CD14-positive monocyte (primary cell): Measurements from ENCODE around the gene TIAM1. TPM values are rescaled to one million over a fixed set of nuclear protein-coding genes. Genes with fewer than 3 reads are reported as not detected.
A peak's percentile ranks its signal among the peaks of the same experiment; 100 is the strongest.

Experiments
- DNase-seq, 3 donors: peaks; one replicate each; pipeline ENCODE4 v3.0.0-alpha.2; 2011 to 2022
- H2AFZ ChIP-seq: 2 replicates; pipeline ENCODE4 v1.6.0; 2012; ENCODE audit warnings: mild to moderate bottlenecking, low read depth, low read length, inconsistent platforms; ENCODE audit not compliant: insufficient read depth, poor library complexity, severe bottlenecking
- H3K27ac ChIP-seq, 2 donors: 1 replicate in 1 of 2; 2 replicates in 1 of 2; pipeline ENCODE4 v1.5.1; 2012 to 2013; ENCODE audit warnings: low read length in 2 of 2, control low read depth in 1 of 2, inconsistent platforms in 1 of 2, low read depth in 1 of 2, mild to moderate bottlenecking in 1 of 2
- H3K27me3 ChIP-seq, 2 donors: one replicate each; pipeline versions ENCODE4 v1.6.0 to v1.6.1; 2011 to 2013; ENCODE audit warnings: low read length in 2 of 2; ENCODE audit not compliant: control insufficient read depth in 2 of 2, insufficient read depth in 2 of 2
- H3K36me3 ChIP-seq, 2 donors: replicated peaks in 1 of 2; 1 replicate in 1 of 2; 2 replicates in 1 of 2; pipeline versions ENCODE4 v1.5.1 to v1.6.1; 2012 to 2013; ENCODE audit warnings: low read length in 2 of 2, control low read depth in 1 of 2, inconsistent platforms in 1 of 2, mild to moderate bottlenecking in 1 of 2; ENCODE audit not compliant: insufficient read depth in 2 of 2, control insufficient read depth in 1 of 2
- H3K4me1 ChIP-seq, 2 donors: 1 replicate in 1 of 2; 2 replicates in 1 of 2; pipeline versions ENCODE4 v1.5.1 to v1.6.1; 2012 to 2013; ENCODE audit warnings: low read length in 2 of 2, control low read depth in 1 of 2, inconsistent platforms in 1 of 2, mild to moderate bottlenecking in 1 of 2, moderate library complexity in 1 of 2; ENCODE audit not compliant: insufficient read depth in 2 of 2, control insufficient read depth in 1 of 2
- H3K4me2 ChIP-seq: replicated peaks from 2 replicates; pipeline ENCODE3; 2012; ENCODE audit warnings: low read length, moderate library complexity, mild to moderate bottlenecking; ENCODE audit not compliant: poor library complexity, severe bottlenecking; ENCODE audit errors: extremely low read depth
- H3K4me3 ChIP-seq, 3 experiments: fragments of 200-600 bp in 1 of 3; sonication (generic) in 1 of 3; replicated peaks in 1 of 3; 1 replicate in 2 of 3; 2 replicates in 1 of 3; pipeline ENCODE4 v1.5.1; 2011 to 2013; ENCODE audit warnings: low read length in 3 of 3, mild to moderate bottlenecking in 3 of 3, control low read depth in 2 of 3, low read depth in 2 of 3, inconsistent platforms in 1 of 3, moderate library complexity in 1 of 3
- H3K79me2 ChIP-seq: 2 replicates; pipeline ENCODE4 v1.6.0; 2012; ENCODE audit warnings: mild to moderate bottlenecking, control low read depth, inconsistent platforms, low read length, moderate library complexity; ENCODE audit not compliant: insufficient read depth
- H3K9ac ChIP-seq: 2 replicates; pipeline ENCODE4 v1.6.0; 2017; ENCODE audit warnings: low read length, mild to moderate bottlenecking; ENCODE audit not compliant: insufficient read depth, poor library complexity, severe bottlenecking
- H3K9me3 ChIP-seq, 2 donors: replicated peaks in 1 of 2; 1 replicate in 1 of 2; 2 replicates in 1 of 2; pipeline versions ENCODE4 v1.5.1 to v1.6.1; 2012 to 2013; ENCODE audit warnings: low read length in 2 of 2, control low read depth in 1 of 2; ENCODE audit not compliant: control insufficient read depth in 1 of 2, insufficient read depth in 1 of 2
- H4K20me1 ChIP-seq: 2 replicates; pipeline ENCODE4 v1.6.0; 2012; ENCODE audit warnings: mild to moderate bottlenecking, low read length, control low read depth, moderate library complexity; ENCODE audit not compliant: insufficient read depth
- H3K27ac Mint-ChIP-seq, 7 donors: one replicate each; pipeline ENCODE4 v1.8.0; 2020; ENCODE audit warnings: mild to moderate bottlenecking in 7 of 7, mixed read lengths in 7 of 7, moderate library complexity in 6 of 7, inconsistent platforms in 2 of 7
- H3K27me3 Mint-ChIP-seq, 3 donors: one replicate each; pipeline ENCODE4 v1.8.0; 2021 to 2022; ENCODE audit warnings: low read depth in 3 of 3, mild to moderate bottlenecking in 3 of 3, mixed read lengths in 3 of 3, moderate library complexity in 3 of 3, inconsistent platforms in 1 of 3
- H3K36me3 Mint-ChIP-seq, 2 donors: one replicate each; pipeline ENCODE4 v1.8.0; 2020; ENCODE audit warnings: mixed read lengths in 2 of 2, inconsistent platforms in 1 of 2, mild to moderate bottlenecking in 1 of 2
- H3K4me1 Mint-ChIP-seq: one replicate; pipeline ENCODE4 v1.8.0; 2020; ENCODE audit warnings: mild to moderate bottlenecking, mixed read lengths
- H3K4me3 Mint-ChIP-seq, 2 donors: one replicate each; pipeline ENCODE4 v1.8.0; 2020; ENCODE audit warnings: mild to moderate bottlenecking in 2 of 2, mixed read lengths in 2 of 2, moderate library complexity in 1 of 2
- H3K9me3 Mint-ChIP-seq, 7 donors: one replicate each; pipeline ENCODE4 v1.8.0; 2020 to 2022; ENCODE audit warnings: mixed read lengths in 7 of 7, mild to moderate bottlenecking in 6 of 7, moderate library complexity in 6 of 7, inconsistent platforms in 2 of 7
- WGBS: methylation state at CpG from one replicate; pipeline ENCODE4 v1.1.5; 2013; ENCODE audit warnings: missing lambda C conversion rate; ENCODE audit not compliant: insufficient coverage; 5-methylcytosine and 5-hydroxymethylcytosine counted together
- intact Hi-C, 2 donors: fragments of 100-400 bp; cut with micrococcal nuclease; formaldehyde crosslinking; loops; one replicate each; pipeline versions ENCODE4 v1.15.0 to v1.15.1; 2023
- polyA plus RNA-seq, 3 donors: library from polyadenylated mRNA; depleted of rRNA in 1 of 3; unstranded in 2 of 3; stranded (reverse) in 1 of 3; fragments of 300-500 nt in 2 of 3; fragments of >200 nt in 1 of 3; fragmentation: Illumina TruSeq in 2 of 3; gene quantifications; 1 replicate in 2 of 3; 2 replicates in 1 of 3; pipeline ENCODE4 v1.2.3, GENCODE V29; 2012 to 2021
- TF ChIP-seq, protein P1 (sequence below): fragments of 200-600 bp; IDR thresholded peaks from one replicate; pipeline ENCODE4 v1.8.0; 2022; ENCODE audit warnings: antibody characterized with exemption, mild to moderate bottlenecking

The TIAM1 gene
- polyA plus RNA-seq, 3 donors: 17.7 to 55.0 (median 45.3) TPM

DNA sequence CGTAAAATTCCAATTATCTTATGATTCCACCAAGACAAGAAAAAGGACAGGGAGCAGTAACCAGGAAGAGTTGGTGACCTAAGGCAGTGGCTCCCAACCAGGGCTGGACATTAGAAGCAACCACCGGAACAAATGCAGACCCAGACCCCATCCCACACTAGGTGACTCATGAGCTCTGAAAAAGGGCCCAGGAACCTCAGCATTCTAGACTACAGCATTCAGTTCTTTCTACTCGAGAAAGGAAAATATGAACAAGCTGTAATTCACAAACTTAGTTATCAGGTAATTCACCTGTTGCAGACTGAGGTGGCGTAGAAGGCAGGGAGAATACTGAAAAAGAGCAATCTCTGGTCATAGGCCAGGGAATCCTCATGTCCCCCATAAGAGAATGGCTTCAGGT lies 167.3 kb downstream of the TIAM1 start:
- no peak overlapping the region for H2AFZ ChIP-seq
- no peaks in the 10 kb centered on the region for H3K27me3 ChIP-seq
- peak overlapping the region in 1 of 2 donors; percentile 72 for H3K4me3 Mint-ChIP-seq
- H3K9me3 Mint-ChIP-seq: no peaks in the 10 kb centered on the region
- intact Hi-C loops: no loop called here
- H3K36me3 Mint-ChIP-seq: peaks cover 20 to 47% of the 10 kb centered on the region in 2 donors
- H3K4me1 Mint-ChIP-seq: peaks cover 66% of the 10 kb centered on the region
- peak in 1 of 3 donors; percentile 11 for DNase-seq
- peak overlapping the region in 6 of 7 donors; percentile 7 to 90 (median 86) for H3K27ac Mint-ChIP-seq
- H4K20me1 ChIP-seq: peaks cover 4% of the 10 kb centered on the region
- H3K27ac ChIP-seq: peak overlapping the region; percentile 31 to 73
- H3K4me3 ChIP-seq: peak overlapping the region in 1 of 3 experiments; percentile 62
- no peaks in the 10 kb centered on the region for H3K9me3 ChIP-seq
- H3K36me3 ChIP-seq: peaks cover 0 to 16% of the 10 kb centered on the region in 2 donors
- H3K4me1 ChIP-seq: peaks cover 64 to 67% of the 10 kb centered on the region in 2 donors
- peaks cover 5 to 11% (median 11%) of the 10 kb centered on the region in 3 donors for H3K27me3 Mint-ChIP-seq
- no peak overlapping the region for H3K9ac ChIP-seq
- H3K4me2 ChIP-seq: peak overlapping the region; percentile 72
- WGBS: 85% methylated on average over 2 of the region's 4 CpGs
- H3K79me2 ChIP-seq: no peaks in the 10 kb centered on the region
- TF ChIP-seq, protein P1, sequence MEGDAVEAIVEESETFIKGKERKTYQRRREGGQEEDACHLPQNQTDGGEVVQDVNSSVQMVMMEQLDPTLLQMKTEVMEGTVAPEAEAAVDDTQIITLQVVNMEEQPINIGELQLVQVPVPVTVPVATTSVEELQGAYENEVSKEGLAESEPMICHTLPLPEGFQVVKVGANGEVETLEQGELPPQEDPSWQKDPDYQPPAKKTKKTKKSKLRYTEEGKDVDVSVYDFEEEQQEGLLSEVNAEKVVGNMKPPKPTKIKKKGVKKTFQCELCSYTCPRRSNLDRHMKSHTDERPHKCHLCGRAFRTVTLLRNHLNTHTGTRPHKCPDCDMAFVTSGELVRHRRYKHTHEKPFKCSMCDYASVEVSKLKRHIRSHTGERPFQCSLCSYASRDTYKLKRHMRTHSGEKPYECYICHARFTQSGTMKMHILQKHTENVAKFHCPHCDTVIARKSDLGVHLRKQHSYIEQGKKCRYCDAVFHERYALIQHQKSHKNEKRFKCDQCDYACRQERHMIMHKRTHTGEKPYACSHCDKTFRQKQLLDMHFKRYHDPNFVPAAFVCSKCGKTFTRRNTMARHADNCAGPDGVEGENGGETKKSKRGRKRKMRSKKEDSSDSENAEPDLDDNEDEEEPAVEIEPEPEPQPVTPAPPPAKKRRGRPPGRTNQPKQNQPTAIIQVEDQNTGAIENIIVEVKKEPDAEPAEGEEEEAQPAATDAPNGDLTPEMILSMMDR: no peak

DNA sequence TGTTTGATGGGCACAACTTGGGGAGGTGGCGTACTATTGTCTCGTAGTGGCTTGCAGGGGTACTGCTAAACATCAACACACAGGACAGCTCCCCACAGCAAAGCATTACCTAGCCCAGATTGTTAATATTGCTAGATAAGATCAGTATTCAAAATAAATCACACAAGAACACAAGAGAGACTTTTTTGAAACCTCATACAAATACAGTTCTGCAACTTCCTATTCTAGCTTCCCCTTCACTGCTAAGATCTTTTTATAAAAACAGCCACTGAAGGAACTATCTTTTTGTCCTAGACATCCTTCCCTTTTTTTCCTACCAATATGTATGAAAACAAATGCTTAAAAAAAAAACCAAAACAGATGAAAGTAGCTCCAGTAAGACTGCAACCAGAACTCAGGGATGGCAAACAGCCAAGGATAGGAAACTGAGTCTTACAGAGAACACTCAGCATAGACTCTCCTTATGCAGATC lies 167.9 kb downstream of the TIAM1 start:
- Histone ChIP-seq H3K79me2 (no peaks in the 10 kb centered on the region), H3K9me3 (no peaks in the 10 kb centered on the region), H3K36me3 (peaks cover 0 to 14% of the 10 kb centered on the region in 2 donors), H4K20me1 (no peaks in the 10 kb centered on the region), H3K27me3 (no peaks in the 10 kb centered on the region), H3K9ac (no peak overlapping the region), H2AFZ (no peak overlapping the region), H3K4me3 (peak overlapping the region in 2 of 3 experiments; percentile 19 to 62), H3K4me2 (peak overlapping the region; percentile 72), H3K27ac (peak overlapping the region; percentile 57 to 73), H3K4me1 (peaks cover 64 to 67% of the 10 kb centered on the region in 2 donors)
- Mint-ChIP-seq H3K36me3 (peaks cover 18 to 48% of the 10 kb centered on the region in 2 donors), H3K27me3 (peaks cover 5 to 11% (median 8%) of the 10 kb centered on the region in 3 donors), H3K9me3 (no peaks in the 10 kb centered on the region), H3K4me3 (peak overlapping the region; percentile 47 to 72), H3K27ac (peak overlapping the region; percentile 72 to 92 (median 89)), H3K4me1 (peaks cover 67% of the 10 kb centered on the region)
- peak; percentile 30 to 70 (median 37) for DNase-seq
- intact Hi-C loops: no loop called here
- TF ChIP-seq, protein P1: no peak
- no CpG with 5 or more reads among the region's 2 CpGs for WGBS
